Calu3 (cell line): ENCODE results near the gene RPS18. TPM values are rescaled to one million over a fixed set of nuclear protein-coding genes. Genes with fewer than 3 reads are reported as not detected.
A peak's percentile ranks its signal among the peaks of the same experiment; 100 is the strongest.
"Not testable (repeated sequence)": the region's sequence is repeated elsewhere in the genome, so short reads cannot be mapped to it uniquely, and the experiment has no call there.

ENCODE experiments used
- BruUV-seq: library from RNA; stranded (reverse); fragments of 400-500 nt; replicated peaks from 2 replicates; lab custom pipeline; 2021; lab: Mats Ljungman, UMichigan
- CTCF ChIA-PET: fragments of 300-600 bp; sonication (Branson Sonifier 250); formaldehyde crosslinking; loops from one replicate; lab custom pipeline; 2022; ENCODE audit warnings: antibody characterized with exemption; lab: Charles Lee
- DNase-seq: peaks from one replicate; pipeline ENCODE4 v3.0.0; 2022
- H3K27ac Mint-ChIP-seq: one replicate; pipeline ENCODE4 v1.8.0; 2022; ENCODE audit warnings: mixed read lengths; ENCODE audit not compliant: unreplicated experiment
- H3K27me3 Mint-ChIP-seq: one replicate; pipeline ENCODE4 v1.8.0; 2022; ENCODE audit warnings: mixed read lengths; ENCODE audit not compliant: unreplicated experiment
- H3K36me3 Mint-ChIP-seq: one replicate; pipeline ENCODE4 v1.8.0; 2022; ENCODE audit warnings: mild to moderate bottlenecking, moderate library complexity, mixed read lengths; ENCODE audit not compliant: insufficient read depth, unreplicated experiment
- H3K4me1 Mint-ChIP-seq: one replicate; pipeline ENCODE4 v1.8.0; 2022; ENCODE audit warnings: mild to moderate bottlenecking, low read depth, mixed read lengths; ENCODE audit not compliant: unreplicated experiment
- H3K4me3 Mint-ChIP-seq: one replicate; pipeline ENCODE4 v1.8.0; 2022; ENCODE audit warnings: mild to moderate bottlenecking, low read depth, moderate library complexity, mixed read lengths; ENCODE audit not compliant: unreplicated experiment
- H3K9me3 Mint-ChIP-seq: one replicate; pipeline ENCODE4 v1.8.0; 2022; ENCODE audit warnings: low read depth, mixed read lengths; ENCODE audit not compliant: unreplicated experiment
- CTCF ChIP-seq: fragments of 200-600 bp; IDR thresholded peaks from one replicate; pipeline ENCODE4 v1.8.0; 2022; ENCODE audit warnings: antibody characterized with exemption; ENCODE audit not compliant: unreplicated experiment
- intact Hi-C: fragments of 100-400 bp; cut with micrococcal nuclease; formaldehyde crosslinking; loops from one replicate; pipeline ENCODE4 v1.10.0; 2022; ENCODE audit not compliant: unreplicated experiment
- total RNA-seq: library from RNA; stranded (reverse); gene quantifications from 2 replicates; pipeline ENCODE4 v1.2.3, GENCODE V29; 2022

Gene RPS18
- total RNA-seq, 1 experiment from 2014 or later, result 2,688 TPM

- Mint-ChIP-seq H3K9me3 (no peaks in the 10 kb centered on the region), H3K36me3 (peaks cover 79% of the 10 kb centered on the region), H3K27me3 (peaks cover 13% of the 10 kb centered on the region), H3K4me3 (peak overlapping the region; percentile 94), H3K27ac (peak overlapping the region; percentile 100), H3K4me1 (peaks cover 69% of the 10 kb centered on the region)
- BruUV-seq, result TSS peak; percentile 69
- DNase-seq, result no peak
- TF ChIP-seq CTCF, result no peak
- CTCF ChIA-PET, result interaction anchor here (0.6 to 1.2 kb wide), 6 partner anchors 17 to 138 kb away, joined by 3 read pairs; partner anchors contain the start of genes PFDN6, PHF1, RGL2 and WDR46
- intact Hi-C loops, result no loop called here
These were observed 627 bp downstream of the RPS18 start for GRCh38 chr6:33272275-33273128.

DNA sequence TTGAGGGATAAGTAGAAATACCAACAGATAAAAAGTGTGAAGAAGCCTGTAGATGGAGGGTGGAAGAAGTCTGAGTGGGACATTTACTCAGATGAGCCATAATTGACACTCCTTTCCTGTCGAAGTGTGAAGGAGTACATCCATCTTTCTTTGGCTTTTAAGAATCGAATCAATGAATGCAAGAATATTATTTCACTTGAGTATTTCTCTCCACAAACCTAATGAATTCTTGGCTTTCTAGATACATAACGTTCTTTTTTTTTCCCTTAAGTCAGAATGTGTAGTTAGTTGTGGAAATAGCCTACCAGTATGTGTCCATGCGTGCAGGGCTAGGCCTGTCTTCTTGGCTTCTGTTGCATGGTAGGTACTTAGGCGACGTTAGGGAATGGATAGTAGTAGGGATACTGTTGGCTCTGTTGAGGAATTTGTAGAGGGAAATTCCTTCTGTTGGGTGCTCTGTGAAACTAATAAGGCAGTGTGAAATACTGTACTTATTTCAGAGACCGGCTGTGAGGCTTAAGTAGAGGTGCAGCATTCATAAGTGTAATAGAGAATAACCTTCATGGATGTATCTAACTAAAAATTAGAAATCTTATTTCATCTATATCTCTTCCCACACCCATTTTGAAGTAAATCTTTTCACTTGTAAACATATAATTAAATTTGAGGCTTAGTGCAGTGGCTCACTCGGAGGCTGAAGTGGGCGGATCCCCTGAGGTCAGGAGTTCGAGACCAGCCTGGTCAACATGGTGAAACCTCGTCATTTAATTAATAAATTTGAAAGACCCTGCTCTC is 1.5 kb downstream of the RPS18 start:
- TF ChIP-seq CTCF, result no peak
- Mint-ChIP-seq H3K36me3 (peaks cover 82% of the 10 kb centered on the region), H3K27me3 (peaks cover 13% of the 10 kb centered on the region), H3K4me1 (peaks cover 69% of the 10 kb centered on the region), H3K27ac (peak overlapping the region; percentile 100), H3K9me3 (no peaks in the 10 kb centered on the region), H3K4me3 (peak overlapping the region; percentile 94)
- DNase-seq, result no peak
- BruUV-seq, result no TSS peak
- CTCF ChIA-PET, result no interaction called here
- intact Hi-C loops, result no loop called here

GRCh38 chr6:33273924-33274902 is 2.3 kb downstream of the RPS18 start:
- intact Hi-C loops, result no loop called here
- CTCF ChIA-PET, result interaction anchor here (0.6 kb wide), 1 partner anchor 15 kb away, joined by 8 read pairs; the partner anchor contains the start of genes PFDN6 and WDR46
- peak overlapping the region; percentile 100 for H3K27ac Mint-ChIP-seq
- peak overlapping the region; percentile 94 for H3K4me3 Mint-ChIP-seq
- no peaks in the 10 kb centered on the region for H3K9me3 Mint-ChIP-seq
- TF ChIP-seq CTCF, result no peak
- peaks cover 69% of the 10 kb centered on the region for H3K4me1 Mint-ChIP-seq
- peaks cover 13% of the 10 kb centered on the region for H3K27me3 Mint-ChIP-seq
- no TSS peak for BruUV-seq
- H3K36me3 Mint-ChIP-seq, result peaks cover 91% of the 10 kb centered on the region
- DNase-seq, result no peak

DNA sequence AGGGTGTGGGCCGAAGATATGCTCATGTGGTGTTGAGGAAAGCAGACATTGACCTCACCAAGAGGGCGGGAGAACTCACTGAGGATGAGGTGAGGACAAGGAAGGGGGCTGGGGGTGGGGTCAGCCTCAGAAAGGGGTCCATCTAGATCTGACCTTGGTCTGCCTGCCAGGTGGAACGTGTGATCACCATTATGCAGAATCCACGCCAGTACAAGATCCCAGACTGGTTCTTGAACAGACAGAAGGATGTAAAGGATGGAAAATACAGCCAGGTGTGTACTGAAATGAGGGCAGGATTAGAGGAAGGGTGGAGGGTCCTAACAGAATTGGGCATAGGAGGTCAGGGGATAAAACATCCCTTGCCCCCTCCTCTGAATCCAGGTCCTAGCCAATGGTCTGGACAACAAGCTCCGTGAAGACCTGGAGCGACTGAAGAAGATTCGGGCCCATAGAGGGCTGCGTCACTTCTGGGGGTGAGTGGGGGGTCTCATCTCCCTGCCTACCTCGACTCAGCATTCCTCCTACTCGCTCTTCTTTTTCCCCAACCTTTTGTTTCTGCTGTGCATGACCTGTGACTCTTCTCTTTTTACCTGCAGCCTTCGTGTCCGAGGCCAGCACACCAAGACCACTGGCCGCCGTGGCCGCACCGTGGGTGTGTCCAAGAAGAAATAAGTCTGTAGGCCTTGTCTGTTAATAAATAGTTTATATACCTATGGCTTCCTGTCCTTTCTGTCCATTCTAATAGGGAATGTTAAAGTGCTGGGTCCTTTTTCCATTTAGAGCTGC is 4.1 kb downstream of the RPS18 start:
- intact Hi-C loops, H3K9me3 Mint-ChIP-seq, DNase-seq: not testable (repeated sequence)
- H3K27me3 Mint-ChIP-seq, result peaks cover 13% of the 10 kb centered on the region
- CTCF ChIA-PET, result interaction anchor here (1.6 to 1.8 kb wide), 3 partner anchors 14 to 28 kb away, joined by 3 to 10 read pairs (median 10); partner anchors contain the start of genes PFDN6 and WDR46
- BruUV-seq, result TSS peak; percentile 20
- peaks cover 100% of the 10 kb centered on the region for H3K36me3 Mint-ChIP-seq
- peaks cover 65% of the 10 kb centered on the region for H3K4me1 Mint-ChIP-seq
- H3K4me3 Mint-ChIP-seq, result peak overlapping the region; percentile 94
- H3K27ac Mint-ChIP-seq, result peak overlapping the region; percentile 100
